Effector memory CD8-positive, alpha-beta T cell (primary cell): ENCODE results near the gene KPNA2.
A peak's percentile ranks its signal among the peaks of the same experiment; 100 is the strongest.
"Not testable (repeated sequence)": the region's sequence is repeated elsewhere in the genome, so short reads cannot be mapped to it uniquely, and the experiment has no call there.

ENCODE experiments used
- ATAC-seq: fragments of 150-1000 bp; cut with Tn5 transposase; replicated peaks from 2 replicates; pipeline ENCODE4 v1.10.0; 2021; ENCODE audit warnings: mild to moderate bottlenecking, moderate library complexity
- DNase-seq, 3 experiments: peaks; one replicate each; pipeline ENCODE4 v3.0.0; 2021
- H3K27ac Mint-ChIP-seq, 2 donors: one replicate each; pipeline ENCODE4 v1.8.0; 2022; ENCODE audit warnings: mild to moderate bottlenecking in 2 of 2, mixed read lengths in 2 of 2, moderate library complexity in 2 of 2
- H3K27me3 Mint-ChIP-seq, 2 donors: one replicate each; pipeline ENCODE4 v1.8.0; 2022; ENCODE audit warnings: mixed read lengths in 2 of 2
- H3K36me3 Mint-ChIP-seq: one replicate; pipeline ENCODE4 v1.8.0; 2022; ENCODE audit warnings: mild to moderate bottlenecking, moderate library complexity, mixed read lengths; ENCODE audit not compliant: insufficient read depth
- H3K4me1 Mint-ChIP-seq, 2 donors: one replicate each; pipeline ENCODE4 v1.8.0; 2022; ENCODE audit warnings: low read depth in 2 of 2, mixed read lengths in 2 of 2
- H3K4me3 Mint-ChIP-seq, 2 donors: one replicate each; pipeline ENCODE4 v1.8.0; 2022; ENCODE audit warnings: mild to moderate bottlenecking in 2 of 2, mixed read lengths in 2 of 2, moderate library complexity in 2 of 2
- H3K9me3 Mint-ChIP-seq, 2 donors: one replicate each; pipeline ENCODE4 v1.8.0; 2022; ENCODE audit warnings: mixed read lengths in 2 of 2

Gene KPNA2

GRCh38 chr17:68033636-68034451, 1.7 kb upstream of the KPNA2 start:
- H3K4me1 Mint-ChIP-seq = peaks cover 5 to 13% of the 10 kb centered on the region in 2 donors
- DNase-seq = no peak
- H3K36me3 Mint-ChIP-seq = peaks cover 23% of the 10 kb centered on the region
- no peaks in the 10 kb centered on the region for H3K9me3 Mint-ChIP-seq
- no peak for ATAC-seq
- no peak overlapping the region for H3K27ac Mint-ChIP-seq
- no peak overlapping the region for H3K4me3 Mint-ChIP-seq
- H3K27me3 Mint-ChIP-seq = no peaks in the 10 kb centered on the region

GRCh38 chr17:68034452-68034776, 1.1 kb upstream of the KPNA2 start:
- Mint-ChIP-seq H3K36me3 (peaks cover 27% of the 10 kb centered on the region), H3K27me3 (no peaks in the 10 kb centered on the region), H3K9me3 (no peaks in the 10 kb centered on the region), H3K4me3 (no peak overlapping the region), H3K27ac (no peak overlapping the region), H3K4me1 (peaks cover 5 to 13% of the 10 kb centered on the region in 2 donors)
- no peak for DNase-seq
- no peak for ATAC-seq

- ATAC-seq (peak; percentile 79), DNase-seq (no peak)
- Mint-ChIP-seq H3K4me3 (peak overlapping the region; percentile 83 to 85), H3K4me1 (peaks cover 5 to 13% of the 10 kb centered on the region in 2 donors), H3K9me3 (no peaks in the 10 kb centered on the region), H3K27me3 (no peaks in the 10 kb centered on the region), H3K36me3 (peaks cover 35% of the 10 kb centered on the region), H3K27ac (peak overlapping the region; percentile 94 to 95)
Measured at GRCh38 chr17:68035131-68035522, 408 bp upstream of the KPNA2 start.

GRCh38 chr17:68036304-68037147, 991 bp downstream of the KPNA2 start:
- H3K27ac Mint-ChIP-seq = peak overlapping the region; percentile 94 to 95
- no peak for DNase-seq

GRCh38 chr17:68047153-68047846, 11.8 kb downstream of the KPNA2 start:
- DNase-seq (no peak), ATAC-seq (no peak)
- Mint-ChIP-seq H3K27me3 (no peaks in the 10 kb centered on the region), H3K27ac (no peak overlapping the region), H3K9me3 (no peaks in the 10 kb centered on the region), H3K4me1 (no peaks in the 10 kb centered on the region), H3K4me3 (no peak overlapping the region), H3K36me3 (peaks cover 39% of the 10 kb centered on the region)

More at GRCh38 chr17:68036304-68037147, 991 bp downstream of the KPNA2 start:
- Mint-ChIP-seq H3K4me3 (peak overlapping the region; percentile 83 to 85), H3K36me3 (peaks cover 46% of the 10 kb centered on the region), H3K4me1 (peaks cover 5 to 13% of the 10 kb centered on the region in 2 donors), H3K27me3 (no peaks in the 10 kb centered on the region), H3K9me3 (no peaks in the 10 kb centered on the region)
- ATAC-seq = no peak

GRCh38 chr17:68047890-68048542, 12.5 kb downstream of the KPNA2 start:
- not testable (repeated sequence) for DNase-seq, H3K9me3 Mint-ChIP-seq, ATAC-seq, H3K27ac Mint-ChIP-seq, H3K4me3 Mint-ChIP-seq, H3K27me3 Mint-ChIP-seq, H3K4me1 Mint-ChIP-seq
- peaks cover 32% of the 10 kb centered on the region for H3K36me3 Mint-ChIP-seq

- no peaks in the 10 kb centered on the region for H3K27me3 Mint-ChIP-seq
- no peak overlapping the region for H3K4me3 Mint-ChIP-seq
- no peaks in the 10 kb centered on the region for H3K9me3 Mint-ChIP-seq
- ATAC-seq (no peak), DNase-seq (no peak)
- peak overlapping the region in 1 of 2 donors; percentile 62 for H3K27ac Mint-ChIP-seq
- no peaks in the 10 kb centered on the region for H3K4me1 Mint-ChIP-seq
- H3K36me3 Mint-ChIP-seq = peaks cover 25% of the 10 kb centered on the region
Measured at GRCh38 chr17:68048996-68049395, 13.5 kb downstream of the KPNA2 start.

- not testable (repeated sequence) for ATAC-seq, DNase-seq, H3K4me1 Mint-ChIP-seq, H3K4me3 Mint-ChIP-seq, H3K27me3 Mint-ChIP-seq, H3K9me3 Mint-ChIP-seq
- peak overlapping the region in 1 of 2 donors; percentile 44 for H3K27ac Mint-ChIP-seq
- peaks cover 16% of the 10 kb centered on the region for H3K36me3 Mint-ChIP-seq
Measured at GRCh38 chr17:68049812-68050437, 14.4 kb downstream of the KPNA2 start.

GRCh38 chr17:68051321-68052312, 16.1 kb downstream of the KPNA2 start:
- not testable (repeated sequence) for H3K4me1 Mint-ChIP-seq, H3K4me3 Mint-ChIP-seq, H3K9me3 Mint-ChIP-seq, H3K36me3 Mint-ChIP-seq, ATAC-seq, H3K27me3 Mint-ChIP-seq, H3K27ac Mint-ChIP-seq, DNase-seq

- ATAC-seq (no peak), DNase-seq (no peak)
- Mint-ChIP-seq H3K27ac (no peak overlapping the region), H3K4me1 (peaks cover 0 to 8% of the 10 kb centered on the region in 2 donors), H3K4me3 (no peak overlapping the region), H3K9me3 (no peaks in the 10 kb centered on the region), H3K27me3 (no peaks in the 10 kb centered on the region), H3K36me3 (peaks cover 3% of the 10 kb centered on the region)
Measured at GRCh38 chr17:68052810-68053209, 17.3 kb downstream of the KPNA2 start.

GRCh38 chr17:68053231-68054013, 17.9 kb downstream of the KPNA2 start:
- Mint-ChIP-seq H3K27ac (no peak overlapping the region), H3K27me3 (no peaks in the 10 kb centered on the region), H3K4me3 (no peak overlapping the region), H3K9me3 (no peaks in the 10 kb centered on the region), H3K36me3 (peaks cover 3% of the 10 kb centered on the region), H3K4me1 (peaks cover 0 to 8% of the 10 kb centered on the region in 2 donors)
- DNase-seq (no peak), ATAC-seq (no peak)
